Measurements from ENCODE around the gene ARMC12.
"Not testable (repeated sequence)": the region's sequence is repeated elsewhere in the genome, so short reads cannot be mapped to it uniquely, and the experiment has no call there.

The ARMC12 gene

DNA sequence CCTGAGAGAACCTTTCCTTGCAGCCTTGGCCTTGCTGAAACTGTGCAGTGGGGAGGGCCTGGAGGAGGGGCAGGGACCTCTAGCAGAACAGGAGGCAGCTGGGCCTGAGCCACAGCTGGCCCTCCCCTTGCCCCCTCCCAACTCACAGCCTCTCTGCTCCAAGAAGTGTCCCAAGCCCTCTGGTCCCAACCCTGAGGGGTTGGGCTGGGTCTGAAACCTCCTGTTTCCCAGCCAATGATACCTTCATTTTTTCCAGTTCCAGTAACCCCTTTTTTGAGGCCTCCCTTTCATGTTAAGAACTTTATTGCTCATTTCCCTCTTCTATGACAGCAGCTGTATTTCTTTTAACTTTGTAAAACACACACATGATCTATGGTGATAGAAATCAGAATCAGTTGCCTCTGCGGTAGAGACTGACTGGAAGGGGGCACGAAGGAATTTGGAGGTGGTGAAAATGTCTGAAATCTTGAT, 17.9 kb upstream of the ARMC12 start:
- DNase-seq (ENCODE audit: low spot score), result no peak

DNA sequence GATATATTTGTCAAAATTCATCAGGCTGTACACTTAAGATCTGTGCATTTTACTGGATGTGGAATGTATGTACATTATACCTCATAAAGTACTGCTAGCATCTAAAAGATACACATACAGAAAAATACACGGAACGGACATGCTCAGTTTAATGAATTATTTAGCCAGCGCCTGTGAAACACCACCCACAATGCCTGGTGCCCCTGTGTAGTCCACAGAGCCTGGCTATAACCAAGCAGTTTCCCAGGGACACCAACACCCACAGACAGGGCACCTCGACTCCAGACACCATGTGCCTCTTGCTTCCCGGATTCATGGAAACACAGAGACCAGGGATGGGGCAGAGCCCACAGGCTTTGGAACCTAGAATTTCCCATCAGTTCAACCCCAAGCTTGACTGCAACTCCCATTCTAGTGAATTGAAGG, 17.4 kb upstream of the ARMC12 start:
- no peak for DNase-seq (ENCODE audit: low spot score)

DNA sequence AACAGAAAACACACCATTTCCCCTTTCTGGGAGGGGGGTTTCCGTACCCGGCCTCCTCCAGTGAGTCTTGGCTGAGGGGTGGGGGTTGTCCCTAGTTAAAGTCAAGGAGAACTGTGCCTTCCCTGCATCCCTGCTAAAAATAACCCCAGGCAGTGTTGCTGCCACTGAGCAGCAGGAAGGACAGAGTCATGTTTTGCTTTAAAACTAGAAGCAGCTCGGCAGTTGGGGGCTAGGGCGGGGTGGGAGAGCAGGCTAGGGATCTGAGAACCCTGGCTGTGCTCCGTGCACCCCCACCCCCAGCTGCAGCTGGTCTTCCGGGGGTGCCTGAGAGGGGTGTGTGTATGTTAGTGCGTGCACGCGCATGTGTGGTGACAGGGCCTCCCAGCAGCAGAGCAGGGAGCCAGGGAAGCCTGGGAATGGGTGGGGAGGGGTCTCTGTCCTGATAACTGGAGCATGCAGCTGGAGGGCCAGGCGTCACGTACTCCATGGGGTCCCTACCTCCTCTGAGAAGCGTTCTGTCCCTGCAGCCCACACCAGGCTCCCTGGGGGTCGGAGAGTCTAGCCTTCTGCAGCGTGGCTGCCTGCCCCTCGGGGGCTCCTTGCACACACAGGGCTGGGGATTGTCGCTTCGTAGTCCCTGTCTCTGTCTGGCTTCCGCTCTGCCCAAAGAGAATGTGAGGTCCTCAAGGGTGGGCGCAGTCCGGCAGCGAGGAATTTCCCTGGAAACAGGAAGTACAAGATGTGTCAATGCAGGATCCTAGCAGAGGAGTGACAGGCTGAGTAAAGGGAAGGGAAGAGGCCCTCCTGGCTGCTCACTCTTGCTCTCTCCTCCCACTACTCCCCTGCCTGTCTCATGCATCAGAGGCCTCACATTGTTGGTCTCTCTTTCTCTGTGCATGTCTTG, 16.8 kb upstream of the ARMC12 start:
- no peak for DNase-seq (ENCODE audit: low spot score)

DNA sequence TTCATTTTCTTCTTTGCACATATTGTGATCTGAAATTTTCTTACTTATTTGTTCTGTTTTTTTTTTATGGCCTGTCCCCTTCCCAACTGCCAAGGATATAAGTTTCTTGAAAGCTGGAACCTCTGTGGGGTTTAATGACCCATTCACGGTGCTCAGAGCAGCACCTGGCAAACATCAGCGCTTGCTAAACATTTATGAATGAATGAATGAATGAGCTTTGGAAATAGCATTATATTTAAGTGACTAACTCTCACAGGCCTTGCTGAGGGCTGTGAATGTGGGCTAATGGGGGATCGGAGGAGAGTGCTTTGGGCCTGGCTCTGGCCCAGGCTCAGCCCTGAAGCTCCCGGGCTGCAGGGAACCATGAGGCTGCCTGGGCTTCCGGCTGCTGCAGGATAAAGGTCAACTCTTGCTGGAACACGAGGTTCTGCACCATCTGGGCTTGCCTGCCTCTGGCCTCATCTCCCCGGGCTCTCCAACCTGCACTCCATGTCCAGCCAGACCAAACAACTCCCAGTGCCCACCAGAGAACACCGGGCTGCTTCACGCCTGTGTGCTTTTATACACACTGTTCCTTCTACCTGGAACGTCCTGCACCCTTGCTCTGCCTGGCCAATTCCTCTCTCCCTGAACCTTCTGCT, 14.6 kb upstream of the ARMC12 start:
- DNase-seq (ENCODE audit: low spot score), result no peak

DNA sequence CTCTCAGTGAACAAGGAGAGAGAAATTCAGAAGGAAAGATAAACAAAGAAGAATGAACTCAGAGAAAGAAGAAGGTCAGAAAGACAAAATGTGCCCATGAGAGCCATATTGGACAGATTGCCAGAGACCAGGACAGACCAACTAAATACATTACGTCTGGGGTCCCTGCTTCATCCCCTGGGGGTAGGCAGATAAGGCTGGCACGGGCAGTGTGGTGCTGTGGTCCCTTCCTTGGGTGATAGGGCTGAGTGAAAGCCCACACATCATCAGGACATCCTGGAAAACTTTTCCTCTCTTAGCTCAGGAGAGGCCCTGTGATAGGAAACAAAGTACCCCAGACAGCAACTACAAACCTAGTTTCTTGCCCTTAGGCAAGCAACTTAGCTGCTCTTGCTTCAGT, 13.2 kb upstream of the ARMC12 start:
- DNase-seq (ENCODE audit: low spot score), result no peak

DNA sequence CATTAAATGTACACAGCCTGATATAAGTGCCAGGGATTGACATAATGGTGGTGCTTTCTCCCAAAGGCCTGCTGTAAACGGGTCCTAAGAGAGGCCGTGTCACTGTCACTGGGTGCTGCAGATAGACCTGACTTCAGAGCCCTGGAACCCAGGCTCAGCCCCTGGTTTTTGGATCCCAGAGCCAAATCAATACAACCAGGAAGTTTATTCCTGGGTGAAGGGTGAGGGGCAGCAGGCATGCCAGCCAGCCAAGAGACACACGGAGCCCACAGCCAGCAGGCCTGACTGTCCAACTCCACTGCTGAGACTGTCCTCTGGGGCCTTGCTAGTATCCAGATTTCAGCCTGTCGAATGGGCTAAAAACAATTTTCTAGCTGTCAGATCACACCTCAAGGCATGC, 12.8 kb upstream of the ARMC12 start:
- DNase-seq (ENCODE audit: low spot score), result no peak

DNA sequence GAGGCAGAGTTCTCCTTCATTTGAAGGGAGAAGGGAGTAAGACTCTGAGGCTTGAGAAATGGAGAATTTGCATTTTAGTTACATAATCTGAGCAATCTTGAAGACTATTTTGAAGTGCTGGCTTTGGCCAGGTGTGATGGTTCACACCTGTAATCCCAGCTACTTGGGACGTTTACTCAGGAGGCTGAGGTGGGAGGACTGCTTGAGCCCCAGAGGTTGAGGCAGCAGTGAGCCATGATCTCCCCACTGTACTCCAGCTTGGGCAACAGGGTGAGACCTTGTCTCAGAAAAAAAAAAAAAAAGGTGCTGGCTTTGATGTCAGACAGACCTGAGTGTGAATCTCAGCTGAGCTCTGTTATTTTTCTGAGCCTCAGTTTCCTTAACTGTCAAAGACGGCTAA, 12.4 kb upstream of the ARMC12 start:
- no peak for DNase-seq (ENCODE audit: low spot score)

DNA sequence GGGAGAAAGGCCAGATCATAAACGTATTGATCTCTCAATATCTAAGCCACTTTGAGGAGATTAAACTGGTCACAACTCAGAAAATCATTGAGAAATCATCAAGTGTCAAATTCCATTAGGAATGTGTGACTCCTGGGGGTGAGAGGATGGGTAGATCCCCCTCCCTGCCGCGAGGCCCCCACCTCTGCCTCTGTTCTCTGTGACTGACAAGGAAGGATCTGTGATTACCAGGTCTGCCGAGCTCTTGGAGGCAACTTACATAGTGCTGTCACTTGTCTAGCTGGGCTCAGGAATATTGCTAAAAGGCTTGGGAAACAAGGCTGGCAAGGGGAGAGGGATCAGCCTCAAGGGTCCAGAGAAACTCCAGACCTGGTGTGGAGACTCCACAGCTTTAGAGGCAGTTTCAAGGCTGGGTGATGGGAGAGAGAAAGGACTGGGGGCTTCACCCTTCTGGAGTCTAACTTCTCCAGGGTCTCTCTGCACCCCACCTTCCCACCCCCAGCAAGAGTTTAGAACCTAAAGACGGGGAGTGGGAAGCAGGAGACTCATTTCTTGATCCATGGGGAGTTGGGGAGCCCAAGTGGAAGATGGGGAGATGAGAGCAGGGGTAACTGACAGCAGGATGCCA, 11.6 kb upstream of the ARMC12 start:
- no peak for DNase-seq (ENCODE audit: low spot score)

DNA sequence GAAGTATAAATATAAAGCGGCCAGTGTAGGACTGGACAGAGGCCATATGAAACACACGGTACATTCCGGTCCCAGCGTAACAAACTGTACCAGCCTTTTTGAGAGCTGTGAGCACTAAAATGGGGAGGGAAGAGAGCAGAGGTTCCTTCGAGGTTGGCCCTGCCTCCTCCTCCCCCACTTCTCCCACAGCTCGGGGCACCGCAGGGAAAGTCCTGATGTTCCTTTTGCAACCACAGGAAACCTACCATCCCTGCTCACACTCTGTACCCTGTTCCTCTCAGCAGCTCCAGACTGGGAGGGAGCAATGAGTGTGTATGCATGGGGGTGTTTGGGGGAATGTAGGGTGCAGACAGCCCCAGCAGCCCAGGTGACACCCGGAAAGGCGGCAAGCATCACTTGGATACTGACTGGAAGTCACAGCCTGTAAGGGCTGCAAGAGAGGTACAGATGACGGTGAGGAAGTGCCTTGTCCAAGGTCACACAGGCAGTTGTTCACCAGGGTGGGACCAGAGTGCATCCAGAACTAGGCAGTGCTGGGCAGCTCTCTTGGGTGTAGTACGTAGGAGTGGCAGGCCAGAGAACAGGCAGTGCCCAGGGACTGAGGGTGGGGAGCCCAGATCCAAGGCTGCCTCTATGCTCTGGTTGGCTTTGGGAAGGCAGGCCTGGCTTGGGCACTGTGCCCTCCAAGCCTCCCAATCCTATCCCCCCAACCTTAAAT, 11.0 kb upstream of the ARMC12 start:
- no peak for DNase-seq (ENCODE audit: low spot score)

DNA sequence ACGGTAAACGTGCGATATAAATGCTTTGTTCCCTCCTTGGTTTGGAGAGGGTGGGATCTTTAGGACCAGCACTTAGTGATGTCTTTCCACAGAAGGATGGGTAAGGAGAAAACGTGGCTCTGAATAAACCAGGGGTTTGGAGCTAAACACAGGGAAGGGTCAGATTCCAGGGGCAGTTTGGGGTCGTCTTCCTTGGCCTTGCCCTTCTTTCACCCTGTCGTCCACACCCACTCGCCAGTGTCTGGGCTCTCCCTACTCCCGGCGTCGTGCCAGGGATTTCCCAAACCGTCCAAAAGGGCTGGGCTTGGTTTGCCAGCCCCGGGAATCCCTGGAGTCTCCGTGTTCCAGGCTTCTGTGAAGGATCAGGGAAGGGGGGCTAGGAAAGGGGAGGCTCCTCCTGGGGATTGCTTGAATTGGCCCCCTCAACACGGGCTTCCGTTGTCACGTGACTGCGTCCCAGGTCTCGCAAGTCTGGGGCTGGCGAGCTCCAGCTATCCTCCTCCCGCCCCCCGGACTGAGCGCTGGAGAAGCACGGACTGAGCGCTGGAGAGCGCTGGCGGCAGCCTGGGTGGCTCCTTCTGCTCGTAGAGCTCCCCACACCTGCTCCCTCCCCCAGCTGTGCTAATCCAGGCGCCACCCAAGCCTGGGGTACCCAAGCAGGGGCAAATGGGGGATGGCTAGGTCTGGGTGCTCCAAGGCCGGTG, 9.4 kb upstream of the ARMC12 start:
- DNase-seq (ENCODE audit: low spot score), result peak; percentile 43

DNA sequence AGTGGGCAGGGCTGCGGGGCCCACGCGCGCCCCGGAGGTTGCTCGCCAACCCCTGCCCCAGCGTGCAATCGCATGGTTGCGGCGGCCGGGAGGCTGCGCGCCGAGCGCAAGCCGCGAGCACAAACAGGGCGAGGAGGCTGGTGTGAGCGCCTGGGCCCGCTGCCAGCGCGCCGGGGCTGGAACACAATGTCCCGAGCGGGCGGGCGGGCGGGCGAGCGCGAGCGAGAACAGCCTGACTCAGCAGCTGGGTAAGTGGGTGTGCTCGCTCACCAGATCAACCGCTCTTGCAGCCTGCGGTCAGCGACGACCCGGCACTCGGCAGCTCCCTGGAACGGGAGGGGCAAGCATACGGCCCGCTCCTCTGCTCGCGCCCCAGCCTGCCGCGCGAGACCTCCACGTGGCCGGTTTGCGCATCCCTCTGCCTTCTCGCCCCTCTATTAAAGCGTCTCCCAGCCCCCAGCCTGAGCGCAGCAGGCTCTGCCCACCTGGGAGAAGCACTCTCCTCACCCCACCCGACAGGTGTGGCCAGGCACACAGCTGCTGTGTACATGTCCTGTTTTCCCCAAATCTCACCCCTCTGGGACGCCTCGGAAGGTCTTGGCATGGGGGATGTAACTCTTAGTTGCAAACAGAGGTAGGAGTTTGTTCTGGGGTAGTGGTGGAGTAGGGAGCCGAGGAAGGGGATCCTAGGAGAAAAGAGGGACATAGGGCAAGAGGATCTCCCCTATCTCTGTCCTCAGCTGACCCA, 8.7 kb upstream of the ARMC12 start:
- DNase-seq (ENCODE audit: low spot score), result peak; percentile 88

DNA sequence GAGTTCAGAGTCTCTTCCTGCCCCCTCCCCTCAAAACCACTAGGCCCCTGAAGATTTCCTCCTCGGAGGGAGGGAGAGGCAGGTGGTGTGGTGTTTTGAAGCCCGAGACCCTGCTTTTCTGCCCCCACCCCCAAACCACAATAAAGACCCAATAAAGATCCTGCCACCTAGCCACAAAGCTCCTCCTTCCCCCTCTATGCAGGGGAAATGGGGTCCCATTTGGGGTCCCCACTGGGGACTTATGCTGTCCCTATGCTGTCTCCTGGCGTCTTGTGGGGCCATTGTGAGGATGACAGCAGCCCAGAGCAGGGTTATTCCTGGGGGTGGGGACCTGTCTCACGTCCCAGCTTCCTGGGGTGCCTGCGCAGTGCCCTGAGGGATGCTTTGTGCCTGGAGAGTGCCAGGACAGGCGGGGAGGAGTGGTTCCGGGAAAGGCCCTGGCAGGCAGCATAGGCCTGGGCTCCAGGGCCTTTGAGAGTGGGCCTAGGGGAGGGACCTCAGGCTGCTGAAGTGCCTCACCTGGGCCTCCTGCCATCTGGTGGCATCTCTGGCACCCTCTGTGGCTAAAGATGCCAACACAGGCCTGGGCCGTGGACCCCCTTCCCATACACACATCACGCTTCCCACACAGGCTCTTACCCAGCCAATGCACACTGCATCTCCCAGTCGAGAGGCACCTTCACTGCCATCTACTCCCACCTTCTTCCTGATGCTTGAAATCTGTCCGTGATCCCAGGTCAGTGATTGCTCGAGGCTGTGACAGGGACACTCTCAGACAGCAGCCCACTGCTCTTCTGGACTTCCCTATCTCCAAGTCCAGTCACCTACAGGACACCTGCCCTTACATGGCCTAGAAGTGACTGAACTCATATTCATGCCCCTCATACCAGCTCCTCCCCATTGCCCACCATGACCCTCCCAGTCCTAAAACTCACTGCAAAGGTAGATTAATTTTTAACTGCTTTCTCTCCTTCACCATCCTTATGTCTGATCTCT, 7.9 kb upstream of the ARMC12 start:
- DNase-seq (ENCODE audit: low spot score), result peak; percentile 48

DNA sequence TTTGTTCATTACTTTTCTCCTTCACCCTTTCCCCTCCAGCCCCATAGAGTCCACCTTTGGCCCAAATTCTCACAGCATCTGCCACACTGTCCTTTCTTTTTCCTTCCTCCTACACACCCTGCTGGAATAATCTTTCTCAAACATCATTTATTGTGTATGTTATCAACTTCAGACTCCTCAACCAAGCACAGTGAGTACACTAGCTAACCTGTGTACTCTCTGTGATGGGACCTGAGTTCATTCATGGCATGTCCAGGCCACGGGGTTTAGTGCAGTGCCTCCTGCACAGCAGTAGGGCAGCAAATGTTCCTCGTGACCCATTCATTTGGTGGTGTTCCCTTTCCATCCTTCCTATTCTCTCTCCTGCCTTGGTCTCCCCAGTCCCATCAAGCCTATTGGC, 7.1 kb upstream of the ARMC12 start:
- DNase-seq (ENCODE audit: low spot score), result no peak

DNA sequence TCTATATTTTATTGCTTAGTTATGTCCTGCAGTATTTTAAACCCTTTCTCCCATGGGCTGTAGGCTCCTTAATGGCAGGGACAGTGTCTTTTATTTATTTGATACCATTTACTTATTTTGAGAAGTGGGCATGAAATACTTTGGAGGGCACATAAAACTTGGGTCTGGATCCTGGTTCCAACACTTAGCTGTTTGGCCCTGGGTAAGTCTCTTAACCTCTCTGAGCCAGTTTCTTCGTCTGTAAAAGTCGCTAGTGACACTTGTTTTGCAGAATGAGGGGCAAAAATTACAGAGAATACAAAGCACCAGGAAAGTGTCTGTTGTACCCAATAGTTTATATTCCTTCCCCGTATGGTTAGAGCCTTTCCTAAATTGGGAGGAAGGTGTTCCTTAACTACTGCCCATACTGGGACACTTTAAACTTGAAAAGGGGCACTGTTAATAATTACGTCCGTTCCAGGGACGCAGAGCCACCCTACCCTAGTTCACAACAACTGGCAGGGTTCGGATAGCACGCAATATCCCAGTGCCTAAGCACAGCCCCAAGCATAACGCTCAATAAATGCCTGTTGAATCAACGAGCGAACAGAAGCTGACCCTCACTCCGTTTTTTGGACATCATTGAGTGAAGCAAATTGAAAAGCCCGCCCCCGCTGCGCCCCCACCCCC, 6.0 kb upstream of the ARMC12 start:
- DNase-seq (ENCODE audit: low spot score), result no peak

DNA sequence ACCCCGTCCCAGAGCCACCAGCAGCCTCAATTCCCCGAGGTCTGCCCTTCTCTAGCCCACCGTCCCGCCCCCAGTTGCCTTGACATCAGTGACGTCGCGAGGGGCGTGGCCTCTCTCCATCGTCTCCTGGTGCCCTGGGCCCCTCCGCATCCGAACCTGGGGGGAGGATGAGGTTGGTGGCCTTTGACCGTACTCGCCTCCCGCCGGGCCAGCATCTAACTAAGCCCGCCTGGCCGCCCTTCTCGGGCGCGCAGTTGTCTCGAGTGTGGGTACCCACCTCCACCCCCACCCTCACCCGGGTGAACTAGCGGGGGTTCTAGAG, 5.5 kb upstream of the ARMC12 start:
- DNase-seq (ENCODE audit: low spot score), result peak; percentile 67

DNA sequence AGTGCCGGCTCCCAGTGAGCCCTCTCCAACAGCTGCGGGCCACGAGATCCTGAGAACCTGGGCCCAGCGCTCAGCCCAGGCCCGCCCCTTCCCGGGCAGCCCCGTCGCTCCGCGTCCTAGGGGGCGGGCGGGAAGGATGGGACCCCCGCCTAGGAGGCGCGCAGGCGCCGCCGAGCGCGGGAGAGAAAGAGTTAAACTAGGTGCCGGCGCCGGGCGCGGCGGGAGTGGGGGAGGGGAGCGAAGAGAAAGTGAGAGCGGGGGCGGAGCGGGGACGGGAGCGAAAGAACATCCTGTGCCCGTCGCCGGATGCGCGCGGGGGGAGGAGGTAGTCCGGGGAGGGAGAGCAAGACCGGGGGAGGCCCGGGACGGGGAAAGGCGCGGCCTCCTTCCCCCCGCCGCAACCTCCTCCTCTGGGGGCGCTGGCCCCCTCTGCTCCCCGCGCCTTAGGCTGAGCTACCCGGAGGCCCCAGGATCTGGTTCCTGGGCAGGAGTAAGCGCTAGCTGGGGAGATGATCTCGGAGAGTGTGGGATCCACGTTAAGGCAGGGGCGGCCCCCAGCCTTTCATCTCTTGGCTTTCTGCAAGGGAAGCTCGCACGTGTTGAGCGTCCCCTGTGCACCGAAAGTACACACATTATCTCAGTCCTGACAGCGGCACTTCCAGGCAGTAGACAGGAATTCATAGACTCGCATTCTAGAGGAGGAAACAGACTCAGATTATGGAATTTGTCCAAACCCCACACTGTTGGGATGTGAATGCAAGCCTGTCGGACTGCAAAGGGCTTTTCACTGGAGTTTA, 4.9 kb upstream of the ARMC12 start:
- peak; percentile 76 for DNase-seq (ENCODE audit: low spot score)

DNA sequence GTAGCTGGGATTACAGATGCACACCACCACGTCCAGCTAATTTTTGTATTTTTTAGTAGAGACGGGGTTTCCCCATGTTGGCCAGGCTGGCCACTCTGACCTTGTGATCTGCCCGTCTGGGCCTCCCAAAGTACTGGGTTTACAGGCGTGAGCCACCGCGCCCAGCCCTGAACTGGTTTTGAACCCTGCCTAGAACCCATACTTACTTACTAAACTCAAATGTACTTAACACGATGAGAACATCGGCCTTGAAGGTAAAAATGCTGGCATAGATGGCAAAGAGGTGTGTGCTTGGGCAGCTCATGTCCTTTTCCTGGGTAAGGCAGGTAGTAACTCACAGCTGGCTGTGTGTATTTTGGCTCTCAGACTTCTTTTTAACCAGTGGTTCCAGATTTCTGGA, 3.2 kb upstream of the ARMC12 start:
- no peak for DNase-seq (ENCODE audit: low spot score)

DNA sequence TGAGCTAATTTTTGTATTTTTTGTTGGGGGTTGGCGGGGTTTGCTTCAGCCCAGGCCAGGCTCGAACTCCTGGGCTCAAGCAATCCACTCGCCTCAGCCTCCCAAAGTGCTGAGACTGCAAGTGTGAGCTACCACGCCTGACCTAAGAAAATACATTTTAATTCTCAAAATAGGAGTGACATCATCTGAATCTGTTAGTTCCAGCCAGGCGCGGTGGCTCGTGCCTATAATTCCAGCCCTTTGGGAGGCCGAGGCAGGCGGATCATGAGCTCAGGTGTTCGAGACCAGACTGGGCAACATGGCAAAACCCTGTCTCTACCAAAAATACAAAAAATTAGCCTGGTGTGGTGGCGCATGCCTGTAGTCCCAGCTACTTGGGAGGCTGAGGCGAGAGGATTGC, 2.5 kb upstream of the ARMC12 start:
- not testable (repeated sequence) for DNase-seq (ENCODE audit: low spot score)

All from SW480 (cell line).